ENCODE measurements around the gene TRPM7.

TRPM7 gene

GRCh38 chr15:50546566-50546965, 140.0 kb downstream of the TRPM7 start, which contains the start of gene USP50:
USP50 (minus strand) TSS chr15:50546666; CDS start chr15:50546525, 141 bp downstream.
- H3K4me3 ChIP-seq (ENCODE audit: low read depth, low read length): no peak within 1 kb of the TSS
- no peak for TF ChIP-seq POLR2A (IDR thresholded peaks at IDR 0.05; ENCODE audit: extremely low read depth, insufficient read length)
- TF ChIP-seq MYC (IDR thresholded peaks at IDR 0.05; ENCODE audit: low read depth, low read length): no peak
- TF ChIP-seq CTCF (IDR thresholded peaks at IDR 0.05; ENCODE audit: low read depth, low read length): no peak
- no peak for TF ChIP-seq MAX (IDR thresholded peaks at IDR 0.05; ENCODE audit: low read depth, low read length)
- DNase-seq (ENCODE audit: low read depth): no peak

- no peak overlapping the region for H3K4me3 ChIP-seq (ENCODE audit: low read depth, low read length)
- TF ChIP-seq MYC (IDR thresholded peaks at IDR 0.05; ENCODE audit: low read depth, low read length) (no peak), CTCF (IDR thresholded peaks at IDR 0.05; ENCODE audit: low read depth, low read length) (no peak), POLR2A (IDR thresholded peaks at IDR 0.05; ENCODE audit: extremely low read depth, insufficient read length) (no peak), MAX (IDR thresholded peaks at IDR 0.05; ENCODE audit: low read depth, low read length) (no peak)
- no peak for DNase-seq (ENCODE audit: low read depth)
These were observed 142.2 kb downstream of the TRPM7 start for GRCh38 chr15:50544368-50544767.

GRCh38 chr15:50543556-50543955, 143.0 kb downstream of the TRPM7 start:
- no peak overlapping the region for H3K4me3 ChIP-seq (ENCODE audit: low read depth, low read length)
- no peak for DNase-seq (ENCODE audit: low read depth)
- no peak for TF ChIP-seq CTCF (IDR thresholded peaks at IDR 0.05; ENCODE audit: low read depth, low read length)
- no peak for TF ChIP-seq MYC (IDR thresholded peaks at IDR 0.05; ENCODE audit: low read depth, low read length)
- no peak for TF ChIP-seq MAX (IDR thresholded peaks at IDR 0.05; ENCODE audit: low read depth, low read length)
- no peak for TF ChIP-seq POLR2A (IDR thresholded peaks at IDR 0.05; ENCODE audit: extremely low read depth, insufficient read length)

- no peak for TF ChIP-seq POLR2A (IDR thresholded peaks at IDR 0.05; ENCODE audit: extremely low read depth, insufficient read length)
- no peak for TF ChIP-seq MAX (IDR thresholded peaks at IDR 0.05; ENCODE audit: low read depth, low read length)
- no peak for TF ChIP-seq CTCF (IDR thresholded peaks at IDR 0.05; ENCODE audit: low read depth, low read length)
- TF ChIP-seq MYC (IDR thresholded peaks at IDR 0.05; ENCODE audit: low read depth, low read length): no peak
- DNase-seq (ENCODE audit: low read depth): no peak
- H3K4me3 ChIP-seq (ENCODE audit: low read depth, low read length): no peak overlapping the region
These were observed 143.7 kb downstream of the TRPM7 start for GRCh38 chr15:50542887-50543210.

GRCh38 chr15:50531766-50532165, 154.8 kb downstream of the TRPM7 start:
- TF ChIP-seq CTCF (IDR thresholded peaks at IDR 0.05; ENCODE audit: low read depth, low read length) (no peak), MAX (IDR thresholded peaks at IDR 0.05; ENCODE audit: low read depth, low read length) (no peak), MYC (IDR thresholded peaks at IDR 0.05; ENCODE audit: low read depth, low read length) (no peak), POLR2A (IDR thresholded peaks at IDR 0.05; ENCODE audit: extremely low read depth, insufficient read length) (no peak)
- no peak for DNase-seq (ENCODE audit: low read depth)
- no peak overlapping the region for H3K4me3 ChIP-seq (ENCODE audit: low read depth, low read length)

- TF ChIP-seq CTCF (IDR thresholded peaks at IDR 0.05; ENCODE audit: low read depth, low read length) (no peak), MYC (IDR thresholded peaks at IDR 0.05; ENCODE audit: low read depth, low read length) (no peak), POLR2A (IDR thresholded peaks at IDR 0.05; ENCODE audit: extremely low read depth, insufficient read length) (no peak), MAX (IDR thresholded peaks at IDR 0.05; ENCODE audit: low read depth, low read length) (no peak)
- no peak for DNase-seq (ENCODE audit: low read depth)
These were observed 155.4 kb downstream of the TRPM7 start for GRCh38 chr15:50531163-50531562.

More at GRCh38 chr15:50531163-50531562, 155.4 kb downstream of the TRPM7 start:
- no peak overlapping the region for H3K4me3 ChIP-seq (ENCODE audit: low read depth, low read length)
